HL-60 (cell line): ENCODE measurements around the gene CCL24.
"Not testable (repeated sequence)": the region's sequence is repeated elsewhere in the genome, so short reads cannot be mapped to it uniquely, and the experiment has no call there.

Experiments
- DNase-seq, 2 experiments: peaks; one replicate each; pipeline ENCODE4 v3.0.0-alpha.2; 2010 to 2020; ENCODE audit warnings: low read depth in 1 of 2, low spot score in 1 of 2
- H3K27ac ChIP-seq: fragments of 250-450 bp; sonication (Bioruptor Pico); replicated peaks from 2 replicates; pipeline ENCODE4 v1.5.1; 2020; ENCODE audit warnings: mild to moderate bottlenecking, moderate library complexity
- H3K27me3 ChIP-seq: fragments of 250-450 bp; sonication (Bioruptor Pico); 2 replicates; pipeline ENCODE4 v1.5.1; 2021; ENCODE audit warnings: mild to moderate bottlenecking, moderate library complexity; ENCODE audit not compliant: insufficient read depth, poor library complexity, severe bottlenecking
- H3K4me3 ChIP-seq: replicated peaks from 2 replicates; pipeline ENCODE4 v1.5.1; 2011; ENCODE audit warnings: mild to moderate bottlenecking, control low read depth, low read length; ENCODE audit not compliant: insufficient read depth
- CTCF ChIP-seq: IDR thresholded peaks from one replicate; pipeline ENCODE4 v1.5.1; 2011; ENCODE audit warnings: low read length, control low read depth, inconsistent platforms; ENCODE audit not compliant: insufficient read depth
- GABPA ChIP-seq: IDR thresholded peaks from 2 replicates; pipeline ENCODE4 v1.6.1; 2012; ENCODE audit warnings: low read depth
- POLR2AphosphoS5 ChIP-seq: IDR thresholded peaks from 2 replicates; pipeline ENCODE4 v1.6.1; 2012; ENCODE audit warnings: low read depth
- REST ChIP-seq: IDR thresholded peaks from 2 replicates; pipeline ENCODE4 v1.6.1; 2012; ENCODE audit warnings: low read depth; ENCODE audit not compliant: insufficient replicate concordance
- SPI1 ChIP-seq: IDR thresholded peaks from 2 replicates; pipeline ENCODE4 v1.6.1; 2012; ENCODE audit warnings: low read depth, mild to moderate bottlenecking, borderline replicate concordance

CCL24 gene

GRCh38 chr7:75854233-75854632 lies 40.6 kb upstream of the CCL24 start:
- TF ChIP-seq POLR2AphosphoS5, result no peak
- no peak for TF ChIP-seq CTCF
- TF ChIP-seq SPI1, result no peak
- no peak for TF ChIP-seq REST
- no peak for TF ChIP-seq GABPA
- peak in 1 of 2 experiments; percentile 48 for DNase-seq
- Histone ChIP-seq H3K27ac (no peak overlapping the region), H3K27me3 (no peaks in the 10 kb centered on the region), H3K4me3 (no peak overlapping the region)

- TF ChIP-seq GABPA (0 out of 2 replicates have a peak, but pooled peaks have one; percentile 37), REST (no peak), SPI1 (peak; percentile 79; the same call in 1 of the 2 replicates), POLR2AphosphoS5 (peak; percentile 90)
- peak; percentile 67 to 91 for DNase-seq
- Histone ChIP-seq H3K27ac (no peak overlapping the region; the same call in 1 of the 2 replicates), H3K27me3 (no peaks in the 10 kb centered on the region), H3K4me3 (no peak overlapping the region)
Measured at GRCh38 chr7:75850235-75850634, 36.6 kb upstream of the CCL24 start.

GRCh38 chr7:75849573-75849972 lies 36.0 kb upstream of the CCL24 start:
- no peak overlapping the region for H3K27ac ChIP-seq
- TF ChIP-seq SPI1 (no peak), CTCF (no peak)
- H3K4me3 ChIP-seq, result no peak overlapping the region
- DNase-seq, result no peak
- no peaks in the 10 kb centered on the region for H3K27me3 ChIP-seq

- no peaks in the 10 kb centered on the region for H3K27me3 ChIP-seq
- TF ChIP-seq CTCF (no peak), REST (no peak), POLR2AphosphoS5 (no peak), GABPA (no peak), SPI1 (peak; percentile 71; the same call in 1 of the 2 replicates)
- H3K27ac ChIP-seq, result peak overlapping the region; percentile 11
- DNase-seq, result peak; percentile 63 to 72
- no peak overlapping the region for H3K4me3 ChIP-seq
Measured at GRCh38 chr7:75847707-75848106, 34.1 kb upstream of the CCL24 start.

GRCh38 chr7:75845132-75845531 lies 31.5 kb upstream of the CCL24 start:
- H3K27ac ChIP-seq, DNase-seq: not testable (repeated sequence)

More at GRCh38 chr7:75845132-75845531, 31.5 kb upstream of the CCL24 start:
- not testable (repeated sequence) for H3K4me3 ChIP-seq, H3K27me3 ChIP-seq
